Caco-2 (cell line): ENCODE data around the gene XRCC5. TPM values are rescaled to one million over a fixed set of nuclear protein-coding genes. Genes with fewer than 3 reads are reported as not detected.

Experiments used
- BruUV-seq: library from RNA; stranded (reverse); fragments of 400-500 nt; replicated peaks from 2 replicates; lab custom pipeline; 2021; lab: Mats Ljungman, UMichigan
- CTCF ChIA-PET: fragments of 300-600 bp; sonication (Branson Sonifier 250); formaldehyde crosslinking; loops from one replicate; lab custom pipeline; 2022; ENCODE audit warnings: antibody characterized with exemption; lab: Charles Lee
- POLR2A ChIA-PET: fragments of 300-600 bp; sonication (Branson Sonifier 250); formaldehyde crosslinking; loops from one replicate; lab custom pipeline; 2022; ENCODE audit warnings: antibody characterized with exemption; lab: Charles Lee
- DNase-seq, 2 experiments: peaks; one replicate each; pipeline versions ENCODE4 v3.0.0 to v3.0.0-alpha.2; 2020 to 2022
- H3K27me3 ChIP-seq: replicated peaks from 2 replicates; pipeline ENCODE4 v1.6.0; 2011; ENCODE audit warnings: low read length; ENCODE audit not compliant: control insufficient read depth, insufficient read depth
- H3K36me3 ChIP-seq: 2 replicates; pipeline ENCODE4 v1.5.1; 2011; ENCODE audit warnings: low read length; ENCODE audit not compliant: control insufficient read depth, insufficient read depth
- H3K4me1 ChIP-seq: fragments of 250-450 bp; sonication (Bioruptor Pico); 2 replicates; pipeline ENCODE4 v1.5.1; 2020; ENCODE audit warnings: mild to moderate bottlenecking
- H3K4me3 ChIP-seq: 2 replicates; pipeline ENCODE4 v1.5.1; 2011; ENCODE audit warnings: low read depth, mild to moderate bottlenecking, control low read depth, low read length
- H3K9me3 ChIP-seq: fragments of 250-450 bp; sonication (Bioruptor Pico); 2 replicates; pipeline ENCODE4 v1.5.1; 2020; ENCODE audit warnings: mild to moderate bottlenecking, moderate library complexity
- H3K27ac Mint-ChIP-seq: one replicate; pipeline ENCODE4 v1.8.0; 2022; ENCODE audit warnings: mixed read lengths; ENCODE audit not compliant: unreplicated experiment
- H3K27me3 Mint-ChIP-seq: one replicate; pipeline ENCODE4 v1.8.0; 2022; ENCODE audit warnings: mixed read lengths; ENCODE audit not compliant: insufficient read depth, unreplicated experiment
- H3K36me3 Mint-ChIP-seq: one replicate; pipeline ENCODE4 v1.8.0; 2022; ENCODE audit warnings: mild to moderate bottlenecking, mixed read lengths; ENCODE audit not compliant: insufficient read depth, unreplicated experiment
- H3K4me1 Mint-ChIP-seq: one replicate; pipeline ENCODE4 v1.8.0; 2022; ENCODE audit warnings: low read depth, mixed read lengths; ENCODE audit not compliant: unreplicated experiment
- H3K4me3 Mint-ChIP-seq: one replicate; pipeline ENCODE4 v1.8.0; 2022; ENCODE audit warnings: mild to moderate bottlenecking, moderate library complexity, mixed read lengths; ENCODE audit not compliant: unreplicated experiment
- H3K9me3 Mint-ChIP-seq: one replicate; pipeline ENCODE4 v1.8.0; 2022; ENCODE audit warnings: mixed read lengths; ENCODE audit not compliant: unreplicated experiment
- CTCF ChIP-seq, 2 experiments: fragments of 200-600 bp in 1 of 2; IDR thresholded peaks; 1 replicate in 1 of 2; 2 replicates in 1 of 2; pipeline versions ENCODE4 v1.5.1 to v1.8.0; 2011 to 2022; ENCODE audit warnings: antibody characterized with exemption in 1 of 2, control low read depth in 1 of 2, inconsistent platforms in 1 of 2, low read depth in 1 of 2, low read length in 1 of 2, mild to moderate bottlenecking in 1 of 2, moderate library complexity in 1 of 2; ENCODE audit not compliant: insufficient read depth in 1 of 2, severe bottlenecking in 1 of 2, unreplicated experiment in 1 of 2
- intact Hi-C: fragments of 100-400 bp; cut with micrococcal nuclease; formaldehyde crosslinking; loops from one replicate; pipeline ENCODE4 v1.10.0; 2022; ENCODE audit not compliant: unreplicated experiment
- total RNA-seq: library from RNA; stranded (reverse); gene quantifications from 2 replicates; pipeline ENCODE4 v1.2.3, GENCODE V29; 2022

The XRCC5 gene
- total RNA-seq, 1 experiment from 2014 or later, result 319 TPM

- H3K36me3 ChIP-seq, result no peaks in the 10 kb centered on the region; the same call in 1 of the 2 replicates
- H3K4me1 ChIP-seq, result peaks cover under 1% of the 10 kb centered on the region; the same call in 1 of the 2 replicates
- BruUV-seq, result no TSS peak
- Mint-ChIP-seq H3K4me1 (no peaks in the 10 kb centered on the region), H3K27me3 (no peaks in the 10 kb centered on the region), H3K27ac (no peak overlapping the region), H3K4me3 (no peak overlapping the region), H3K36me3 (peaks cover 14% of the 10 kb centered on the region), H3K9me3 (no peaks in the 10 kb centered on the region)
- no peak for DNase-seq
- H3K4me3 ChIP-seq, result no peak overlapping the region
- ChIA-PET POLR2A (no interaction called here), CTCF (no interaction called here)
- intact Hi-C loops, result no loop called here
- no peaks in the 10 kb centered on the region for H3K9me3 ChIP-seq
- no peak for TF ChIP-seq CTCF (IDR thresholded peaks at IDR 0.05; ENCODE audit: insufficient read depth in 1 of 2, low read depth in 1 of 2, low read length in 1 of 2, severe bottlenecking in 1 of 2, unreplicated experiment in 1 of 2)
- H3K27me3 ChIP-seq, result no peaks in the 10 kb centered on the region
Observed at GRCh38 chr2:216070195-216070594, 39.0 kb upstream of the XRCC5 start.

GRCh38 chr2:216071111-216071851 is 37.9 kb upstream of the XRCC5 start:
- intact Hi-C loops, result no loop called here
- Histone ChIP-seq H3K27me3 (no peaks in the 10 kb centered on the region), H3K4me3 (no peak overlapping the region), H3K36me3 (no peaks in the 10 kb centered on the region; the same call in 1 of the 2 replicates), H3K4me1 (peaks cover 11% of the 10 kb centered on the region), H3K9me3 (no peaks in the 10 kb centered on the region)
- TF ChIP-seq CTCF (IDR thresholded peaks at IDR 0.05; ENCODE audit: insufficient read depth in 1 of 2, low read depth in 1 of 2, low read length in 1 of 2, severe bottlenecking in 1 of 2, unreplicated experiment in 1 of 2), result no peak
- Mint-ChIP-seq H3K27ac (no peak overlapping the region), H3K36me3 (peaks cover 14% of the 10 kb centered on the region), H3K27me3 (no peaks in the 10 kb centered on the region), H3K9me3 (no peaks in the 10 kb centered on the region), H3K4me3 (no peak overlapping the region), H3K4me1 (peaks cover 8% of the 10 kb centered on the region)
- DNase-seq, result no peak
- ChIA-PET POLR2A (no interaction called here), CTCF (no interaction called here)
- BruUV-seq, result no TSS peak

- no peak for DNase-seq
- H3K27me3 ChIP-seq, result no peaks in the 10 kb centered on the region
- no peak overlapping the region for H3K4me3 Mint-ChIP-seq
- TF ChIP-seq CTCF (IDR thresholded peaks at IDR 0.05; ENCODE audit: insufficient read depth in 1 of 2, low read depth in 1 of 2, low read length in 1 of 2, severe bottlenecking in 1 of 2, unreplicated experiment in 1 of 2), result no peak
- H3K9me3 ChIP-seq, result no peaks in the 10 kb centered on the region
- ChIA-PET POLR2A (no interaction called here), CTCF (no interaction called here)
- no peak overlapping the region for H3K4me3 ChIP-seq
- intact Hi-C loops, result no loop called here
- no peaks in the 10 kb centered on the region for H3K9me3 Mint-ChIP-seq
- no peaks in the 10 kb centered on the region; the same call in 1 of the 2 replicates for H3K36me3 ChIP-seq
- no peak overlapping the region for H3K27ac Mint-ChIP-seq
- H3K27me3 Mint-ChIP-seq, result no peaks in the 10 kb centered on the region
- peaks cover 14% of the 10 kb centered on the region for H3K36me3 Mint-ChIP-seq
- peaks cover 14% of the 10 kb centered on the region for H3K4me1 ChIP-seq
- BruUV-seq, result no TSS peak
- peaks cover 9% of the 10 kb centered on the region for H3K4me1 Mint-ChIP-seq
Observed at GRCh38 chr2:216072473-216072872, 36.7 kb upstream of the XRCC5 start.
